Erythroblast (primary cell): Measurements from ENCODE around the gene WNT7A.

ENCODE experiments used
- GATA1 ChIP-seq: IDR thresholded peaks from 2 replicates; pipeline ENCODE4 v1.6.1; 2011; ENCODE audit warnings: low read depth, mild to moderate bottlenecking, control low read depth, low read length, moderate library complexity
- POLR2A ChIP-seq: IDR thresholded peaks from 2 replicates; pipeline ENCODE4 v1.6.1; 2011; ENCODE audit warnings: mild to moderate bottlenecking, low read length

DNA sequence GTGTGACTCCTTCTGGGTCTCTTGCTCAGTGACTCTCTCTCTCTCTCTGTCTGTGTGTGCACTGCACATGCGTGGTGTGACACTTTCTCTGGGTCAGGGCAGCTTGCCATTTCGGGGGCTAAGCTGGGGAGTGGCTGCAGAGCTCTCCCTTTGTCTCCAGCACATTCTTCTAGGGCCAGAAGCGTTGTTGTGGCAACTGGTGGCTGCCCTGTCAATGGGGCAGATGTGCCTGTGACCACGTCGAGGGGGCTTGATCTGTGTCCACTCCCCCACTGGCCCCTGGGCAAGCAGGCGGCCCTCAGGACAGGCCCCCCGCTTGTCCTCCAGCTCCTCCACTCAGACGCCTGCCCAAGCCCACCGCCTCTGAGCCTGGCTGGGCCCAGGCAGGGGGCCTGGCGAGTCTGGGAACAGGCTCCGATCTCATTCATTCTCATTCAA lies 67.8 kb downstream of the WNT7A start:
- TF ChIP-seq POLR2A (no peak), GATA1 (no peak)
